ENCODE measurements around the gene SFMBT2.

Gene SFMBT2

DNA sequence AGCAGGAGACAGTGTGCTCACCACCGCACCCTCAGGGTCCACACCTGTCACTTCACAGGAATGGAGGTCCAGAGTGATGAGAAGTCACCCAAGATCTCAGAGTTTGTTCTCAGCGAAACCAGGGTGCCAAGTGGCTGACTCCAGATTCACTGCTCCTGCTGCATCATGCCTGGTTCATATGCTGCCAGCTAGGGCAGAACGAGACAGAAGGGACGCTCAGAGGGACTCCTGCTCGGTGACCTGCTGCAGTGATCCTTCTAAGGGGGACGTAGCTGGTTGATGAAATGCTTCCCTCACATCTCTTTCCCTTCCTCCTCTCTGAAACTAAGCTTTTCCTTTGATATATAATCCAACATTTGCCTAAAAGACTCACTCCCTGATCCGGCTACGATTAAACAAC is 248.5 kb downstream of the SFMBT2 start:
- no peak for TF ChIP-seq YY1 (IDR thresholded peaks at IDR 0.05; ENCODE audit: low read depth)
- TF ChIP-seq ZBTB7A (IDR thresholded peaks at IDR 0.05; ENCODE audit: low read depth) = no peak
- TF ChIP-seq FOXM1 (IDR thresholded peaks at IDR 0.05; ENCODE audit: borderline replicate concordance, low read depth) = no peak
- no peak for TF ChIP-seq NFIC (IDR thresholded peaks at IDR 0.05)
- TF ChIP-seq, protein P1, sequence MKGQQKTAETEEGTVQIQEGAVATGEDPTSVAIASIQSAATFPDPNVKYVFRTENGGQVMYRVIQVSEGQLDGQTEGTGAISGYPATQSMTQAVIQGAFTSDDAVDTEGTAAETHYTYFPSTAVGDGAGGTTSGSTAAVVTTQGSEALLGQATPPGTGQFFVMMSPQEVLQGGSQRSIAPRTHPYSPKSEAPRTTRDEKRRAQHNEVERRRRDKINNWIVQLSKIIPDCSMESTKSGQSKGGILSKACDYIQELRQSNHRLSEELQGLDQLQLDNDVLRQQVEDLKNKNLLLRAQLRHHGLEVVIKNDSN (IDR thresholded peaks at IDR 0.05) = no peak
- TF ChIP-seq EP300 (IDR thresholded peaks at IDR 0.05; ENCODE audit: borderline replicate concordance) = no peak
- TF ChIP-seq CREB1 (IDR thresholded peaks at IDR 0.05; ENCODE audit: low read depth) = no peak
- no peak for TF ChIP-seq TCF12 (IDR thresholded peaks at IDR 0.05; ENCODE audit: low read depth)
- TF ChIP-seq, protein P2, sequence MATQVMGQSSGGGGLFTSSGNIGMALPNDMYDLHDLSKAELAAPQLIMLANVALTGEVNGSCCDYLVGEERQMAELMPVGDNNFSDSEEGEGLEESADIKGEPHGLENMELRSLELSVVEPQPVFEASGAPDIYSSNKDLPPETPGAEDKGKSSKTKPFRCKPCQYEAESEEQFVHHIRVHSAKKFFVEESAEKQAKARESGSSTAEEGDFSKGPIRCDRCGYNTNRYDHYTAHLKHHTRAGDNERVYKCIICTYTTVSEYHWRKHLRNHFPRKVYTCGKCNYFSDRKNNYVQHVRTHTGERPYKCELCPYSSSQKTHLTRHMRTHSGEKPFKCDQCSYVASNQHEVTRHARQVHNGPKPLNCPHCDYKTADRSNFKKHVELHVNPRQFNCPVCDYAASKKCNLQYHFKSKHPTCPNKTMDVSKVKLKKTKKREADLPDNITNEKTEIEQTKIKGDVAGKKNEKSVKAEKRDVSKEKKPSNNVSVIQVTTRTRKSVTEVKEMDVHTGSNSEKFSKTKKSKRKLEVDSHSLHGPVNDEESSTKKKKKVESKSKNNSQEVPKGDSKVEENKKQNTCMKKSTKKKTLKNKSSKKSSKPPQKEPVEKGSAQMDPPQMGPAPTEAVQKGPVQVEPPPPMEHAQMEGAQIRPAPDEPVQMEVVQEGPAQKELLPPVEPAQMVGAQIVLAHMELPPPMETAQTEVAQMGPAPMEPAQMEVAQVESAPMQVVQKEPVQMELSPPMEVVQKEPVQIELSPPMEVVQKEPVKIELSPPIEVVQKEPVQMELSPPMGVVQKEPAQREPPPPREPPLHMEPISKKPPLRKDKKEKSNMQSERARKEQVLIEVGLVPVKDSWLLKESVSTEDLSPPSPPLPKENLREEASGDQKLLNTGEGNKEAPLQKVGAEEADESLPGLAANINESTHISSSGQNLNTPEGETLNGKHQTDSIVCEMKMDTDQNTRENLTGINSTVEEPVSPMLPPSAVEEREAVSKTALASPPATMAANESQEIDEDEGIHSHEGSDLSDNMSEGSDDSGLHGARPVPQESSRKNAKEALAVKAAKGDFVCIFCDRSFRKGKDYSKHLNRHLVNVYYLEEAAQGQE (IDR thresholded peaks at IDR 0.05; ENCODE audit: low read depth) = no peak
- TF ChIP-seq CEBPB (IDR thresholded peaks at IDR 0.05) = no peak
- no peak for TF ChIP-seq TEAD4 (IDR thresholded peaks at IDR 0.05)
- no peak for TF ChIP-seq TAF1 (IDR thresholded peaks at IDR 0.05; ENCODE audit: low read depth)
- TF ChIP-seq RAD21 (IDR thresholded peaks at IDR 0.05; ENCODE audit: low read depth) = no peak
- TF ChIP-seq, protein P3, sequence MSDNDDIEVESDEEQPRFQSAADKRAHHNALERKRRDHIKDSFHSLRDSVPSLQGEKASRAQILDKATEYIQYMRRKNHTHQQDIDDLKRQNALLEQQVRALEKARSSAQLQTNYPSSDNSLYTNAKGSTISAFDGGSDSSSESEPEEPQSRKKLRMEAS (IDR thresholded peaks at IDR 0.05) = no peak
- TF ChIP-seq EGR1 (IDR thresholded peaks at IDR 0.05) = no peak

DNA sequence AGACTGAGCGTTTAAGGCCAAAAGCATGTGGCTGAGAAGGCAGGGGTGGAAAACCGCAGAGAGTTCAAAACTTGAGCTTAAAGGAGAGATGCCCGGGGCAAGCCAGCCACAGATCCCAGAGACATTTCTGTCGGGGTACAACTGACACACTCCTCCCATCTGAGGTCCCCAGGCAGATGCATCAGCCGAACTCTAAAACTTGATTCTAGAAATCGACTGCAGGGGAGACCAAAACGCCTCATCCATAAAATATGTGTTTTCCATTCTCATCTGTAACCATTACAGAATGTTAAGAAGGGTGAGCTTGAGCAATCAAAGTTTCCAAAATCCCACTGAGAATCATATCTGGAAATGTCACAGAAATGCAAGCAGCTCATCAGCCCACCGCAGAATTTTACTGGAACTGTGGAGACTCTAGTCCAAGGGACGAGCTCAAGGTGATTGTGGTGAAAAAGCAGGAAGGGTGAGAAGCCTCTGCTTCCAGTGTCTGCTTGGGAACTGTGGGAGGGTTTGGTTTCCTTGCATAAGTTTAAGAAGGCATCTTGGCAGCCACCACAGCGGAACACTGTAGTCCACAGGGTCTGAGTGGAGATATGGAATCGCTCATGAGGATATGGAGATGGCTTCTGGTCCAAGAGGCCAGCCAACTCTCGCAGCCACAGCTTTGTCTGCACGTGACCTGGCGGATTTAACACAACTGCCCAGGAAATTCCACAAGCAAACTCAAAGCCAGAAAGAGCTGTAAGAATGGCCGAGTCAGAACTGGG is 249.2 kb downstream of the SFMBT2 start:
- no peak for TF ChIP-seq NFIC (IDR thresholded peaks at IDR 0.05)
- TF ChIP-seq TCF12 (IDR thresholded peaks at IDR 0.05; ENCODE audit: low read depth) = no peak
- no peak for TF ChIP-seq ZBTB7A (IDR thresholded peaks at IDR 0.05; ENCODE audit: low read depth)
- TF ChIP-seq FOXM1 (IDR thresholded peaks at IDR 0.05; ENCODE audit: borderline replicate concordance, low read depth) = no peak
- TF ChIP-seq TEAD4 (IDR thresholded peaks at IDR 0.05) = no peak
- no peak for TF ChIP-seq YY1 (IDR thresholded peaks at IDR 0.05; ENCODE audit: low read depth)
- TF ChIP-seq, protein P2 (IDR thresholded peaks at IDR 0.05; ENCODE audit: low read depth) = no peak
- no peak for TF ChIP-seq TAF1 (IDR thresholded peaks at IDR 0.05; ENCODE audit: low read depth)
- TF ChIP-seq RAD21 (IDR thresholded peaks at IDR 0.05; ENCODE audit: low read depth) = no peak
- TF ChIP-seq EP300 (IDR thresholded peaks at IDR 0.05; ENCODE audit: borderline replicate concordance) = no peak
- no peak for TF ChIP-seq CEBPB (IDR thresholded peaks at IDR 0.05)
- TF ChIP-seq, protein P1 (IDR thresholded peaks at IDR 0.05) = no peak
- TF ChIP-seq, protein P3 (IDR thresholded peaks at IDR 0.05) = no peak

DNA sequence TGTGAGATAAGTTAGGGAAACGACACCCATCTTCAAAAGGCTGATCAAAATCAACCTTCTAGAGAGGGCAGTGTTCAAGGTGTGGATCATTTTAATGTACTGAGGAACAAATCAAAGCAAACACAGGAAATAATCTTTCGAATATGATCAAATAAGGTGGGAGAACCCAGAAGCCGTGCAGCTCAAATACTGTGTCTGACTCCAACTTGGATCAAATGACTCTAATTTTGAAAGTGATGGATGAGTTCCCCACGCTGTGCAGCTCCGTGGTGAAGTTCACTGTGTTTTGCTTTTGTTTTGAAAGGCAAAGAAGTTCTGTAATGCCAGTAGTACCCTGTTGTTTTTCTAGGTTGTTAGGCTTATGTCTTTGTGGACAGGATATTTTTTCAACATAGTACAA is 250.9 kb downstream of the SFMBT2 start:
- no peak for TF ChIP-seq YY1 (IDR thresholded peaks at IDR 0.05; ENCODE audit: low read depth)
- no peak for TF ChIP-seq FOXM1 (IDR thresholded peaks at IDR 0.05; ENCODE audit: borderline replicate concordance, low read depth)
- TF ChIP-seq TEAD4 (IDR thresholded peaks at IDR 0.05) = no peak
- TF ChIP-seq, protein P3 (IDR thresholded peaks at IDR 0.05) = no peak
- TF ChIP-seq CEBPB (IDR thresholded peaks at IDR 0.05) = no peak
- no peak for TF ChIP-seq RAD21 (IDR thresholded peaks at IDR 0.05; ENCODE audit: low read depth)
- TF ChIP-seq ZBTB7A (IDR thresholded peaks at IDR 0.05; ENCODE audit: low read depth) = no peak
- TF ChIP-seq, protein P1 (IDR thresholded peaks at IDR 0.05) = no peak
- no peak for TF ChIP-seq EP300 (IDR thresholded peaks at IDR 0.05; ENCODE audit: borderline replicate concordance)
- no peak for TF ChIP-seq TCF12 (IDR thresholded peaks at IDR 0.05; ENCODE audit: low read depth)
- TF ChIP-seq, protein P2 (IDR thresholded peaks at IDR 0.05; ENCODE audit: low read depth) = no peak
- no peak for TF ChIP-seq EGR1 (IDR thresholded peaks at IDR 0.05)
- no peak for TF ChIP-seq CREB1 (IDR thresholded peaks at IDR 0.05; ENCODE audit: low read depth)
- TF ChIP-seq NFIC (IDR thresholded peaks at IDR 0.05) = no peak

Measured in Ishikawa (cell line).